ENCODE measurements around the gene KCNH4.
"Not testable (repeated sequence)": the region's sequence is repeated elsewhere in the genome, so short reads cannot be mapped to it uniquely, and the experiment has no call there.

The KCNH4 gene

DNA sequence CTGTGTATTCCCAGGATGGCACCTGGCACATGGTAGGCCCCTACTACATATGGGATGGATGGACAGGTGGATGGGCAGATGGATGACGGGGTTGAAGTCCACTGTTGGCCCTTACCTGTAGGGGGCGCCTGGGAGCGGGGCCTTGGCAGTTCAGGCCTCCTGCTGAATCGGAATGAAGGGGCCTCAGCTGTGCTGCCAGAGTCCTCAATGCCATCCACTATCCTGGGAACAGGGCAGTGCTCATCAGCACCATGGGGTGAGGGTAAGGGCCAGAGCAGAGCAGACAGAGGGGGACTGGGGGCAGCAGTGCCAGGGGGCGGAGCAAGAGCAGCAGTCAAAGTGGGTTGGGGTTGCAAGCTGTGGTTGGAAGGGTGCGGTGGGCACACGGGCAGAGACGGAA is 17.8 kb downstream of the KCNH4 start:
- peak; percentile 31 for FAIRE-seq

DNA sequence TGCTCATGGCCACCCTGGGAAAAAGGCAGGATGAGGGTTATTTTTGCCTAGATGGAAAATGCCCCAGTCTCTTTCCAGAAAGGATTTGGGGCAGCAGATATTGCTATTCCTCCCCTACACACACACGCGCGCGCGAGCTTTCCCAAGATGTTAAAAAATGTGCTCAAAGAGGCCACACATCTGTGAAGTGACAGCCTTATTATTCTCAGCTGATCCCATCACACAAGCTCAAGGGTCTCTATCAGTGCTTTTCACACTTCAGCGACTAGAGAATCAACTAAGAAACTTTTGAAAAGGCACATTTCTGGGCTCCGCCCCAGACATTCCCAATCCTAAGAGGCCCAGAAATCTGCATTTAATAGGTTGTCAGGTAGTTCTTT is 20.4 kb downstream of the KCNH4 start:
- DNase-seq (ENCODE audit: insufficient read length, low spot score): no peak
- no peak for TF ChIP-seq SPI1 (IDR thresholded peaks at IDR 0.05; ENCODE audit: low read depth, low read length)
- TF ChIP-seq POU2F2 (IDR thresholded peaks at IDR 0.05; ENCODE audit: low read depth, low read length): no peak
- no peak for TF ChIP-seq PAX5 (IDR thresholded peaks at IDR 0.05; ENCODE audit: insufficient read depth, low read length, severe bottlenecking)
- TF ChIP-seq POLR2A (IDR thresholded peaks at IDR 0.05; ENCODE audit: low read depth, low read length): no peak
- no peak for FAIRE-seq

More for the DNA sequence above, 17.8 kb downstream of the KCNH4 start:
- no peak for DNase-seq (ENCODE audit: insufficient read length, low spot score)
- TF ChIP-seq POU2F2 (IDR thresholded peaks at IDR 0.05; ENCODE audit: low read depth, low read length): no peak
- TF ChIP-seq SPI1 (IDR thresholded peaks at IDR 0.05; ENCODE audit: low read depth, low read length): no peak
- TF ChIP-seq POLR2AphosphoS5 (IDR thresholded peaks at IDR 0.05; ENCODE audit: low read depth, low read length): no peak
- TF ChIP-seq PAX5 (IDR thresholded peaks at IDR 0.05; ENCODE audit: insufficient read depth, low read length, severe bottlenecking): no peak
- TF ChIP-seq TAF1 (IDR thresholded peaks at IDR 0.05; ENCODE audit: low read depth, low read length): no peak
- no peak for TF ChIP-seq POLR2A (IDR thresholded peaks at IDR 0.05; ENCODE audit: low read depth, low read length)

DNA sequence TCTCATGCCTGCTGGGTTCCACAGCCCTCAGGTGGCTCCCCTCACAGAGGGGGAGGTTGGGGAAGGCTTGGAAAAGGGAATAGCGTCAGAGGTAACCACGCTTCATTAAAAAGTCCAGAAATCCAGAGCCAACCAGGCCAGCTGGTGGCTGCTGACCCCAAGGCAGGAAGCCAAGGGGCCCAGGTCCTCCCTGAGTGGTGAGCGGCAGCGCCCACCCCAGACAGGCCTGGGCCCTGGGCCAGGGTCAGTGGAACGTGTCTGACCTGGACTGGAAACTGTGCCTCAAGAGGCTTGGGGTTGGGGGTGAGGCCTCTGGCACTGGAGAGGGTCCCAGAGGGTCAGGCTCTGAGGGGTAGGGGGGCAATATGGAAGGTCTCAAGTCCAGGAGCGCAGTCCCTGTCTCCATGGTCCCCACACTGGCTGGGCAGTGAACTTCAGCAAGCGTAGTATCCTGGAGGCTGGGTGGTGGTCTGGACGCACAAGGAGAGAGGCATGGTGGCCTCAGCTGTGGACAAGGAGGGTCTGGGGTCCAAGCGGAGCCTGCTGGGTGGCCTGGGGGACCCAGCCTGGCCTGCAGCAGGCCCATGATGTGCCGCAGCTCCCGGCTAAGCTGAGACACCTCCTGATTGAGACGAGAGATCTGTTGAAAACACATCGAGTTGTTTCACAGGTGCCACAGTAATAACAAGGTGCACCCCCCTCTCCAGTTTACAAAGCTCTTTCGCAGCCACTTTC is 21.0 kb downstream of the KCNH4 start:
- no peak for DNase-seq (ENCODE audit: insufficient read length, low spot score)
- FAIRE-seq: no peak
- TF ChIP-seq POU2F2 (IDR thresholded peaks at IDR 0.05; ENCODE audit: low read depth, low read length) (no peak), POLR2AphosphoS5 (IDR thresholded peaks at IDR 0.05; ENCODE audit: low read depth, low read length) (no peak)

DNA sequence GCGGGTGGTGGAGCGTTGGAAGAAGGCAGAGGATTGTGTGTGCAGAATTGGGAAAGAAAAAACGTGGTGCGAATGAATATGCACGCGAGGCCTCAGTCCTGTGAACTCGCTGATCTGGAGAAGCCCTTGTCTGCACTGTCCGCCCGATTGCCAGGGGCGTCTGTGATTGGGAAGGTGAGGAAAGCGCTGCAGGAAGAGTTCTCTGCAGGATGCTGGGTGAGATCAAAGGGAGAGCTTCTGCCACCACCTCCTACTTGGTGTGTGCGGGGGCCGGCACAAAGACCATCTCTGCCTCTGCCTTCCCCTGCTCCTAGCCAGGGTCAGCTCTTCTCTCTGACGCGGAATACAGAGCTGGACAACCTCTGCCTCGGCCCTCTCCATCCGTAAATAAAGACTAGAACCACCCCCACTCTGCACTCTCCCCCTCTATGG is 25.3 kb downstream of the KCNH4 start:
- FAIRE-seq (no peak), DNase-seq (ENCODE audit: insufficient read length, low spot score) (no peak)
- no peak for TF ChIP-seq POLR2A (IDR thresholded peaks at IDR 0.05; ENCODE audit: low read depth, low read length)
- no peak for TF ChIP-seq POU2F2 (IDR thresholded peaks at IDR 0.05; ENCODE audit: low read depth, low read length)
- TF ChIP-seq POLR2AphosphoS5 (IDR thresholded peaks at IDR 0.05; ENCODE audit: low read depth, low read length): no peak
- no peak for TF ChIP-seq SPI1 (IDR thresholded peaks at IDR 0.05; ENCODE audit: low read depth, low read length)
- TF ChIP-seq PAX5 (IDR thresholded peaks at IDR 0.05; ENCODE audit: insufficient read depth, low read length, severe bottlenecking): no peak
- no peak for TF ChIP-seq TAF1 (IDR thresholded peaks at IDR 0.05; ENCODE audit: low read depth, low read length)

DNA sequence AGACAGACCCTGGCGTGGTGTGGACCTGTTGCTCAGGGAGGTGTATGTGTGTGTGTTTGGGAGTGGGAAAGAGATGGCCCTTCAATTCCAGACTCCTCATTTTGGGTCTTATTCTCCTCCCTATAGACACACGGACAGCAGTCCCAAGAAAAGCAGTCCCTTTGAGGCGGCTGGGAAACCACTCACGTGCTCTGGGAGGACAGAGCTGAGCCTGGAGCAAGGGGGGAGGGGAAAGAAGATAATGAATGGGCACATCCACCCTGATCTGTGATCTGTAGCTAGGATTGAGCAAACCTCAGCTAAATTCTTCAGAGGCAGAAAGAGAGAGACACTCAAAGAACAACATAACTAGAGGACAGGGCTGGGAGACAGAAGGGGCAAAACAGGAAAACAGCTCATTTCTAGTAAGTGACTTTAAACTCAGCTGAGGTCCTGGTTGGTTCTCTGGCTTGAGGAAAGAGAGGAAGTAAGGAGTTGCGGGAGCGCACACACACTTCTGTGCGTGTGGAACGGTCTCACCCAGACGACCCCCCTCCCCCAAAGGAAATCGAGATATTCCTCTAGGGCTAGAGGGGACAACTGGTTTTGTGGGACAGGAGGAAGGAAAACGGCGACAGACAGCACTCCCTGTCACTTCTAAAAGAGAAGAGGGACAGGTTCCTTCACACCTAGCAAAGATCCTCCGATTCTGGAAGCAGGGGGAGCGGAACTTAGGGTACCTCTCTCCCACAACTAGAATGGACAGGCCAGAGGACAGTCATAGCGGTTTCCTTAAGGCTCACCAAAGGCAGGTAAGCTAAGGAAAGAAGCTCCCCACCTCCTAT is 26.8 kb downstream of the KCNH4 start:
- FAIRE-seq (peak; percentile 76), DNase-seq (ENCODE audit: insufficient read length, low spot score) (no peak)
- TF ChIP-seq SPI1 (IDR thresholded peaks at IDR 0.05; ENCODE audit: low read depth, low read length) (peak; percentile 41; the same call in 1 of the 2 replicates), PAX5 (IDR thresholded peaks at IDR 0.05; ENCODE audit: insufficient read depth, low read length, severe bottlenecking) (no peak)

DNA sequence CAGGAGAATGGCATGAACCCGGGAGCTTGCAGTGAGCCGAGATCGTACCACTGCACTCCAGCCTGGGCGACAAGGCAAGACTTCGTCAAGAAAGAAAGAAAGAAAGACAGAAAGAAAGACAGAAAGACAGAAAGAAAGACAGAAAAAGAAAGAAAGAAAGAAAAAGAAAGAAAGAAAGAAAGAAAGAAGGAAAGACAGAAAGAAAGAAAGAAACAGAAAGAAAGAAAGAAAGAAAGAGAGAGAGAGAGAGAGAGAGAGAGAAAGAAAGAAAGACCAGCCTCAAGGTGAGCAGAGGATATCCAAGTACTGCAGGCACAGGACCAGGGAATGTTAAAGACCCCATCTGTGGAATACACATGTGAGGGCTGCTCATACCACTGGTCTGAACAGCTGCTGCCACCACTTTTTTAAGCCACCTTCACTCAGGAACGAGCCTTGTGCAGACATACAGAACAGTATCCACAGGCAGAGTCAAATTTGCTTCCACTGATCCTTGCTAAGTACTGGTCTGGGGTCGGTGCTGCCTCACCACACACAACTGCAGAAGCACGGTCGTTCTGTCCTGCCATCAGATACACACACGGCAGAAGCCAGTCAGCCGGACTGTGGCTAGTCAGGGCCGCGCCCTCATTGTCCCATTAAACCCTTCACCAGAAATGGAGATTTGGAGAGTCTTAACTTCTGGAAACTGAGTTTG is 33.9 kb downstream of the KCNH4 start:
- TF ChIP-seq POU2F2 (IDR thresholded peaks at IDR 0.05; ENCODE audit: low read depth, low read length) (no peak), POLR2AphosphoS5 (IDR thresholded peaks at IDR 0.05; ENCODE audit: low read depth, low read length) (no peak), SPI1 (IDR thresholded peaks at IDR 0.05; ENCODE audit: low read depth, low read length) (no peak), POLR2A (IDR thresholded peaks at IDR 0.05; ENCODE audit: low read depth, low read length) (no peak), PAX5 (IDR thresholded peaks at IDR 0.05; ENCODE audit: insufficient read depth, low read length, severe bottlenecking) (no peak), TAF1 (IDR thresholded peaks at IDR 0.05; ENCODE audit: low read depth, low read length) (no peak)
- FAIRE-seq: no peak
- DNase-seq (ENCODE audit: insufficient read length, low spot score): no peak

DNA sequence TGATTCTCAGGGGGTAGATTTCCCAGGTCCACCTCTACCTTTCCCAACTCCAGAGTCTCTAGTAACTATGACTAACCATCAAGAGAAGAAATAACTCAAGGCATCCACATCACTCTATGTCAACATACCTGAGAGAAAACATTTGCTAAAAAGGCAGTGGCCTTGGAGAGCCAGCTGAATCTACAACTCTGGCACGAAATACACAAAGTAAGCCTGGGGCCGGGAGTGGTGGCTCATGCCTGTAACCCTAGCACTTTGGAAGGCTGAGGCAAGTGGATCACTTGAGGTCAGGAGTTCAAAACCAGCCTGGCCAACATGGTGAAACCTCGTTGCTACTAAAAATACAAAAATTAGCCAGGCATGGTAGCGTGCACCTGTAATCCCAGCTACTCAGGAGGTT is 37.8 kb downstream of the KCNH4 start:
- DNase-seq (ENCODE audit: insufficient read length, low spot score); FAIRE-seq: not testable (repeated sequence)

DNA sequence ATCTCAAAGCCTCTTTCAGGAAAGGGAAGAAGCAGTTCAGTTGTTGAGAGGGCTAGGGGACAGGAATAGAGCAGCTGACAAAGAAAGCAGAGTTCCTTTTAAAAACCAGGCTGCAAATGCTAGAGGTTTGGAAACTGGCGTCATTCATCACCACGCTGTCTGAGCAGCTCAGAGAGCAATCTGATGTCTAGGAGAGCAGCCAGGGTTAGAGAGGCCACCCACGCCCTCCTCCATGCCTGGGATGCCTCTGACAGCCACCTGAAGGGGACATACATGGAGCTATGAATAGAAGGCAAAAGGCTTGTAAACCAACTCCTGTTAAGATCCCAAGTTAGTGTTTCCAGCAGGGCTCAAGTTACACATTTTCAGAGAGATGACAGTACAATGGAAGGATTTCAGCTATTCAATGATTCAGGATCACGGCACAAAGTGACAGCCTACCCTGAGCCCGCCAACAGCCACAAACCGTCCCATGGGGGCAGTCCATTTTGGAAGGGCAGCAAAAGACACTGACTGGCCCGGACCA is 38.5 kb downstream of the KCNH4 start:
- no peak for FAIRE-seq
- no peak for TF ChIP-seq TAF1 (IDR thresholded peaks at IDR 0.05; ENCODE audit: low read depth, low read length)
- no peak for TF ChIP-seq POU2F2 (IDR thresholded peaks at IDR 0.05; ENCODE audit: low read depth, low read length)
- no peak for TF ChIP-seq PAX5 (IDR thresholded peaks at IDR 0.05; ENCODE audit: insufficient read depth, low read length, severe bottlenecking)
- TF ChIP-seq SPI1 (IDR thresholded peaks at IDR 0.05; ENCODE audit: low read depth, low read length): no peak
- no peak for DNase-seq (ENCODE audit: insufficient read length, low spot score)

DNA sequence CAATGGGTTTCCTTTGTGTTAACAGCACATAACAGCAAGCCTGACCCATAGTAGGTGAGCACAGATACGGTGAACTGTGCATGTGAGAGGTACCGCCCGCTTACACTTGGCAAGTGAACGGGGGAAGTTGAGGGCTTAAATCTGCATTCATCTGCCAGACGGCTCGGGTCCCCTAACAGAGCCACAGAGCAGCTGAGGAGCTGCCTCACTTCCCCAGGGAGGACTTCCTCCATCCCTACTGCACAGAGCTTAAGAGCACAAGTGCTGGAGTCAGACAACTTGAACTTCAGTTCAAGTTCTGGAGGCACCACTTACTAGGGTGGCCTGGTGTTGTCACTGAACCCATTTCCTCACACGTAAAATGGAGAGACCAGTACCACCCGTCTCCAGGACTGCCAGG is 39.6 kb downstream of the KCNH4 start:
- no peak for TF ChIP-seq SPI1 (IDR thresholded peaks at IDR 0.05; ENCODE audit: low read depth, low read length)
- TF ChIP-seq POU2F2 (IDR thresholded peaks at IDR 0.05; ENCODE audit: low read depth, low read length): no peak
- no peak for TF ChIP-seq POLR2A (IDR thresholded peaks at IDR 0.05; ENCODE audit: low read depth, low read length)
- TF ChIP-seq POLR2AphosphoS5 (IDR thresholded peaks at IDR 0.05; ENCODE audit: low read depth, low read length): no peak
- no peak for TF ChIP-seq PAX5 (IDR thresholded peaks at IDR 0.05; ENCODE audit: insufficient read depth, low read length, severe bottlenecking)
- TF ChIP-seq TAF1 (IDR thresholded peaks at IDR 0.05; ENCODE audit: low read depth, low read length): no peak
- FAIRE-seq: no peak

DNA sequence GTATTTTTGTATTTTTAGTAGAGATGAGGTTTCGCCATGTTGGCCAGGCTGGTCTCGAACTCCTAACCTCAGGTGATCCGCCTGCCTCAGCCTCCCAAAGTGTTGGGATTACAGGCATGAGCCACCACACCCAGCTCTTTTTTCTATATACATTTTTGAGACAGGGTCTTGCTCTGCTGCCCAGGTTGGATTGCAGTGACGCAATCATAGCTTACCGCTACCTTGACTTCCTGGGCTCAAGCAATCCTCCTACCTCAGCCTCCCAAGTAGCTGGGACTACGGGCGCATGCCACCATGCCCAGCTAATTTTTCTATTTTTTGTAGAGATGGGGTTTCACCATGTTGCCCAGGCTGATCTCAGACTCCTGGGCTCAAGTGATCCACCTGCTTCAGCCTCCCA is 40.3 kb downstream of the KCNH4 start:
- not testable (repeated sequence) for FAIRE-seq

More for the DNA sequence above, 39.6 kb downstream of the KCNH4 start:
- DNase-seq (ENCODE audit: insufficient read length, low spot score): no peak

More for the DNA sequence above, 40.3 kb downstream of the KCNH4 start:
- not testable (repeated sequence) for DNase-seq (ENCODE audit: insufficient read length, low spot score)

All from GM12891 (cell line).